Activated T-helper 1 cell treated with anti-CD3 and anti-CD28 coated beads, Interleukin-2, amount 50 U/mL, for 16 hours (primary cell): ENCODE data around the gene DLGAP4.
"Not testable (repeated sequence)": the region's sequence is repeated elsewhere in the genome, so short reads cannot be mapped to it uniquely, and the experiment has no call there.

Source experiments
- DNase-seq, 2 donors: peaks; one replicate each; pipeline ENCODE4 v3.0.0-alpha.2; 2020; ENCODE audit warnings: low read depth in 1 of 2, low spot score in 1 of 2

DLGAP4 gene

DNA sequence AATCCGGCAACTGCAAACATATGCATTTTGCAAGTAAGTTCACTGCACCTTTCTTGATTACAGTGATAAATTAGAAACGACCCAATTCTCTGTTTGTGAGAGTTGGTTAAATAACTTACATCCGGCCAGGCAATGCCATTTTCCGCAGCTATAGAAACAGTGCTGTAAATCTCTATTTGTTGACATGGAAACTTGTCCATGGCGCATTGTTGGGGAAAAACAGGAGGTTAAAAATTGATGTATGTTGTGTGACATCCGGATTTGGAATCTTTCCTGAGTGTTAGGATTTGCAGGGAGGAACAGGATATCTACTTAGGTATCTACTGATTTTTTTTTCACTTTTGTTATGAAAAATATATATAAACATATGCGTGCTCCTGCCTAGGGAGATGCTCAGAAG is 66.5 kb downstream of the DLGAP4 start:
- DNase-seq: no peak

GRCh38 chr20:36373089-36373488 is 67.0 kb downstream of the DLGAP4 start:
- DNase-seq: no peak

DNA sequence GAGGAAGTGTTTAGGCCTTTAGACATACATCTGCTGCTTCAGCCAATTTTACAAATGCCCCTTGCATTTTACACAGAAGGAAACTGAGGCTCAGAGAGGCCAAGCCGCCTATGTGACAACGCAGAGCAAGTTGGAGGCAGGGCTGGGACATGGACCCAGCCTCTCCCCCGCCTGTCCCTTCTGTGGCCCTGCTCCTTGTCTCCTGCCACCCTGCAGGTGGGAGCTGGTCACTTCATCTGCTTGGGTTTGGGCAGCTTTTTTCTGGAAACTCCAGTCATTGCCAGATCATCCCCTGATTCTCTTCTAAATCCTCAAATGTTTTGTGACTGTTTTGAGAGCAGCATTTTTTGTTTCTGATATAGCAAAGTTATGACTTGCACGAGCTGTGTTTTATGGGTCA is 68.9 kb downstream of the DLGAP4 start:
- no peak for DNase-seq

DNA sequence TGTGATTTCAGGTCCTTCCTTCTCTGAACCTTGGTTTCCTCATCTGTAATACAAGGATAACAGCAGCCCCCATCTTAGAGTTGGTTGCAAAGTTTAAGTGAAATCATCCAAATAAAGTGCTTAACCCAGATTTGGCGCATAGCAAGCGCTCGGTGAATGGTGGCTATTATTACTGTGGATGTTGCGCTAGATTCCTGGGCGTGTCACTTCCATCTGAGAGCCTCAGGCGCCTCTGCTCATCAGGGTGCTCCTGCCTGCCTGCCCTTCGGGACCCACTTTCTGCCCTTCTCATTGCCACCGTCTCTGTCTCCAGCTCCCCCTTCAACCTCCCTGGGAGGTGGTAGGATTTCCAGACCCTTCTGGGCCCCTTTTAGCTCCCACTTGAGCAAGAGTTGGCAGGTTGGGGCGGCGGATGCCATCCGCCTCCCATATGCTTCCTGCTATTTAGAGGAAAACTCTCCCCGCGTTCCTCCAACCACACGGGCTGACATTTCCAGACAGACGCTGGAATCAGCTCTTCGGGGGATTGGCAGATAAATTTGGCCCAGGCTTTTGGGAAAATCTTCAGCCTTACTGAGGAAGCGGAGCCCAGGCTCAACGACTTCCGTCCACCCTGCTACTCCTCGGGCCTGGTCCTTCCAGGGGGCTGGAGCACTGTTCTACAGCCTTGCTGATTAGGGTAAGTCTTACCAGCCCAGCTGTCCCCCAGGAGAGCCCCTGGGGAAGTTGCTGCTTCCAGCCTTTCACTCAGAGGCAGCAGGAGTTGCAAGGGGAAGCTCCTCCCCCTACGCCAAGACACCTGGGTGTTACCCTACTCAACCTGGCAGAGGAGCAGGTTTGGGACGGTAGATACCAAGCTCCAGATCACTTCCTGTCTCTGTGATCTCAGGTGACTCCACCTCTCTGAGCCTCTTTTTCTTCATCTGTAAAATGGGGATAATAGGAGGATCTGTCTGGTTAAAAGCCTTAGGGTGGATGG is 71.5 kb downstream of the DLGAP4 start:
- DNase-seq: no peak

- DNase-seq: no peak
These were observed 72.5 kb downstream of the DLGAP4 start for GRCh38 chr20:36378686-36379085.

GRCh38 chr20:36379914-36380313 is 73.8 kb downstream of the DLGAP4 start:
- DNase-seq: not testable (repeated sequence)

DNA sequence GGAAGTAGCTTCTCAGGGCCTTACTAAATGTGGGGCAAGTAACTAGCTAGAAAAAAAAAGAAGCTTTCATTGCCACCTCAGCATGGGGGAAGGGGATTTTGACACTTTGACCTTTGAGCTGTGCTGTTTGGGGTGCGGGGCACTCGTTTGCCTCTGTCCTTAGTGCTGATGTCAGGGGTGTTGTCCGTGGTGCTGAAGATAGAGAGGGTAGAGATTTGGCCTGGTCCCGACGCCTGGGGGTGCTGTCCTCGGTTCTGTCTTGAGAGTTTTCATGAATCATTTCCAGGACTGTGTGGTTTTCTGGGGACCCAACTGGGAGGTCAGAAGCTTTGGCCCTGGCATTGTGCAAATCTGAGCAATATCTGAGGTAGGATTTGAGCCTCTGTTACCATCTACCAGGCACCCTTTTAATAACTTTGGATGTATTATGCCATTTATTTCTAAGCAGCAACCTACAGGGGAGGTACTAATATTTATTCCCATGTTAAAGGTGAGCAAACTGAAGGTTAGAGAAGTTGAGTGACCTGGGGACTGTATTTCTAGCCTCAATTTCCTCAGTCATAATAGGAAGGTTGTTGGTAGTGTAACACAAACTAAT is 78.0 kb downstream of the DLGAP4 start:
- no peak for DNase-seq

DNA sequence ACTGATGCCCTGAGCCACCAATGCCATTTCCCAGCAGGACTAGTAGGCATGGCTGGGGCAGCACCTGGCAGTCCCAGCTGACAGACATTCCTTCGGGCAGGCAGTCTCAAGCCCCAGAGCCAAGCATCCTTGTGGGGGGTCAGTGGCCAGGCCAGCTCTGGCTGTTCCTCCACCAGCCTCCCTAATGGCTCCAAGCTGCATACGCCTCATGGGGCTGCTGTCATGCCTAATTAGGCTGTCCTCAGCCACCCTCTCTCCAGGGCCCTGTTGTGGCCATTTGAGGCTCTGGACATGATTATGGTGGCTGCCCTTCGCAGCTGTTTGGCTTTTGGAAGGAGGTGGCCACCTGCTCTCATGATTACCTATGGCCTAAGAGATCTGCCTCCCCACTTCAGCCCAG is 79.4 kb downstream of the DLGAP4 start:
- DNase-seq: no peak

- DNase-seq: no peak
These were observed 80.1 kb downstream of the DLGAP4 start for GRCh38 chr20:36386236-36386635.

- no peak for DNase-seq
These were observed 84.1 kb downstream of the DLGAP4 start for GRCh38 chr20:36390269-36390668.

- no peak for DNase-seq
These were observed 84.7 kb downstream of the DLGAP4 start for GRCh38 chr20:36390719-36391415.

DNA sequence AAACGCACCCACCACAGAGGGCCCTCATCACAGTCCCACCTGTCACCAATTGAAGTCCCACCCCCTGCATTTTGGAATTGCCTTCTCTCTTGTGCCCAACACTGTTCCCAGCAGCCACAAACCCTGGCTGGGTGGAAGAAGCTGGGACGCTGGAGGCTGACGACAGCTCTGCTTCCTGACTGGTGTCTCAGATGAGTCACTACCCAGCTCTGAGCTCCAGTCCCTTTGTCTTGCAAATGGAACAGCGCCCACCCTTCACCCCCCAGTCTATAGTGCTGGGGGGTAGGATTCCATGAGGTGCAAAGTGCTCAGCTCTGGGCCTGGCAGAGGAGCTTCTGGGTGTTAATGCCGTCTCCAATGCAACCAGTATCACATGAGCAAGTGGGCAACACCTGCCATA is 85.3 kb downstream of the DLGAP4 start:
- DNase-seq: no peak

DNA sequence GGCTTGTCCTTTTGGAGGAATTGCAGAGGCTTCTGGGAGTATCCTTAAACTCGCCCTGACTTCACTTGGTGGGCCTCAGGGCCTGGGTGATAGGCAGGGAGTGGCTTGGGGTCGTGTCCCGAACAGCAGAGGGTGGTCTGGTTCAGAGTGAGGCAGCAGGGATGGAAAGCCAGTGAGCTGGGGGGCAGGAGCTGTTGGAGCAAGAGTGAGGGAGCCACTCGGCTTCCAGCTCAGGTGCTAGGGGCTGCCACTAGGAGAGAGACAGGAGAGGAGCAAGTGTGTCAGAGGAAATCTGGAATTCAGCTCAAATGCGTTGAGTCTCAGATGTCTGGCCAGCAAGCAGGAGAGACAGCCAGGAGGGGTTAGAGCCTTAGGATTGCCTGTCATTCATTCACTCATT is 85.8 kb downstream of the DLGAP4 start:
- DNase-seq: no peak

GRCh38 chr20:36392989-36393388 is 86.8 kb downstream of the DLGAP4 start:
- DNase-seq: no peak

- DNase-seq: no peak
These were observed 88.3 kb downstream of the DLGAP4 start for GRCh38 chr20:36394340-36394965.

DNA sequence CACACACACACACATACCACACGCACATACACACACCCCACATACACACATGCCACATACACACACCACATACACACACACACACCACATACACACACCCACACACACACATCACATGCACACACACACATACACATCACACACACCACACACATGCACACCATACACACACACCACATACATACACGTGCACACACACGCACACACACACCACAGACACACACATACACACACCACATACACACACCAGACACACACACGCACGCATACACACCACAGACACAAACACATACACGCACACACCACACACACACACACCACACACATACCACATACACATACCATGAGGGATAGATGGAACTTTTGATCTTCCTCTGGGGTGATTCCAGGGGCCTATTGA is 90.2 kb downstream of the DLGAP4 start:
- DNase-seq: no peak

- DNase-seq: no peak
These were observed 90.9 kb downstream of the DLGAP4 start for GRCh38 chr20:36396847-36397630.

DNA sequence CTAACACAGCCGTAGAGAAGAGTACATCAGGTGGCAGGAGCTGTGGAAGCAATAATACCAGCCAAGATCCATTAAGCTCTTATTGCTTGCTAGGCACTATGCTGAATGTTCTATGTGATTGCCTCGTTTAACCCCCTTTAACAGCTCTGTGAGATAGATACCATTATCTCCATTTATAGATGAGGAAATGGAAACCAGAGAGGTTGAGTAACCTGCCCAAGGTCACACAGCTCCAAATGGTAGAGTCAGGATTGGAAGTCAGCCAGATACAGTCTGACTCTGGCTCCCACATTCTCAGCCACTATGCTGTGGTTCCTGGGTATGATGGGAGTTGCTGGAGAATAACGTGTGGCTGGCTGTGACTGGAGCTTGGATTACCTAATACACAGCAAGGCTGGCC is 92.4 kb downstream of the DLGAP4 start:
- no peak for DNase-seq

DNA sequence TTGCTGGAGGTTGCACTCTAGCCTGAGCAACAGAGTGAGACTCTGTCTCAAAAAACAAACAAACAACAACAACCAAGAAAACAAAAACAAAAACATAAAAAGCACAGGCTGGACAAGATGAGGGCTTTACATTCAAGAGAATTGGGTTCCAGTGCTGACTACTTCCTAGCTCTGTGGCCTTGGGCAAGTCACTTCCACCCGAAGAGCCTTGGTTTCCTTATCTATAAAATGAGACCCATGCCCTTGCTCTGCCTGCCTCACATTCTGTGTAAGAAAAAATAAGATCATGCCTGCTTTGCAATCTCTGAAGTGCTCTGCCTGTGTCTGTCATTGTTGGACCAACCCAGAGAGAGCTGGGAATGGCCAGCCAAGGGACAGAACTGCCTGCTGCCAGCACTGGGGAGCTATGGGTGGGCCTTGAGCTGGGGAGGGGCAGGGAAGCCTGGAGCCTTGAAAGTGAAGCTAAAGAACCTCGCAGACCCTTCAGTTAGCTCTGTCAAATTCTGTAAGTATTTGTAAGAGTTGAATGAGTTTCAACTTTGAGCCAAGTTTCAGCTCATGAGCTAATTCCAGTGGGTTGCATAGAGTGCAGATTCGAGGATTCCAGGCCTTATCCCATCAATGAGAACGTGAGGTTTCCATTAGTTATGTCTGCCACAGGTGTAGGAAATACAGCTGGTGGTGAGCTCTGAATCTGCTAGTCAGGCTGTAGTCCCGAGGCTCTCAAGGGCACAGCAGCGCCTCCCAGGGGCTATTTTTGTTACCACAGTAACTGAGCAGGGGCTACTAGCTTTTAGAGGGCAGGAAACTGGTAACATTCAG is 93.2 kb downstream of the DLGAP4 start:
- no peak for DNase-seq
